Endodermal cell (in vitro differentiated cells): Measurements from ENCODE around the gene DOCK8. TPM values are rescaled to one million over a fixed set of nuclear protein-coding genes. Genes with fewer than 3 reads are reported as not detected.
A peak's percentile ranks its signal among the peaks of the same experiment; 100 is the strongest.

Experiments
- DNase-seq: peaks from one replicate; pipeline ENCODE4 v3.0.0-alpha.2; 2017
- H3K27ac ChIP-seq: 2 replicates; pipeline ENCODE4 v1.5.1; 2013; ENCODE audit warnings: mild to moderate bottlenecking, low read depth, low read length, moderate library complexity
- H3K27me3 ChIP-seq: 2 replicates; pipeline ENCODE4 v1.6.1; 2013; ENCODE audit warnings: mild to moderate bottlenecking, low read length, moderate library complexity; ENCODE audit not compliant: insufficient read depth, control insufficient read depth, poor library complexity, severe bottlenecking
- H3K36me3 ChIP-seq: 2 replicates; pipeline ENCODE4 v1.7.0; 2013; ENCODE audit warnings: mild to moderate bottlenecking, low read length, moderate library complexity; ENCODE audit not compliant: control insufficient read depth, insufficient read depth
- H3K4me1 ChIP-seq: one replicate; pipeline ENCODE4 v1.7.0; 2013; ENCODE audit warnings: low read length; ENCODE audit not compliant: control insufficient read depth, insufficient read depth
- H3K4me3 ChIP-seq: 2 replicates; pipeline ENCODE4 v1.5.1; 2013; ENCODE audit warnings: mild to moderate bottlenecking, low read length, moderate library complexity
- H3K9ac ChIP-seq: 2 replicates; pipeline ENCODE4 v1.6.1; 2013; ENCODE audit warnings: mild to moderate bottlenecking, low read length, moderate library complexity; ENCODE audit not compliant: poor library complexity, severe bottlenecking; ENCODE audit errors: extremely low read depth
- H3K9me3 ChIP-seq: 2 replicates; pipeline ENCODE4 v1.6.1; 2013; ENCODE audit warnings: mild to moderate bottlenecking, low read length, moderate library complexity; ENCODE audit not compliant: control insufficient read depth
- H3K27ac Mint-ChIP-seq: 2 replicates; pipeline ENCODE4 v1.8.0; 2020; ENCODE audit warnings: mixed read lengths
- H3K27me3 Mint-ChIP-seq: 2 replicates; pipeline ENCODE4 v1.8.0; 2021; ENCODE audit warnings: mild to moderate bottlenecking, mixed read lengths; ENCODE audit not compliant: insufficient read depth
- H3K36me3 Mint-ChIP-seq: 2 replicates; pipeline ENCODE4 v1.8.0; 2020; ENCODE audit warnings: low read depth, mixed read lengths
- H3K4me1 Mint-ChIP-seq: 2 replicates; pipeline ENCODE4 v1.8.0; 2020; ENCODE audit warnings: mixed read lengths
- H3K4me3 Mint-ChIP-seq: 2 replicates; pipeline ENCODE4 v1.8.0; 2020; ENCODE audit warnings: mild to moderate bottlenecking, moderate library complexity, mixed read lengths
- H3K9me3 Mint-ChIP-seq: 2 replicates; pipeline ENCODE4 v1.8.0; 2020; ENCODE audit warnings: mild to moderate bottlenecking, mixed read lengths
- CTCF ChIP-seq: fragments of 200-600 bp; sonication (generic); conservative IDR thresholded peaks from 2 replicates; pipeline ENCODE4 v1.5.0; 2021; ENCODE audit warnings: antibody characterized with exemption, mild to moderate bottlenecking
- WGBS, 2 experiments: methylation state at CpG; one replicate each; pipeline versions ENCODE4 v1.1.5 to v1.1.7; 2013; ENCODE audit warnings: missing lambda C conversion rate in 2 of 2, mixed read lengths in 1 of 2; ENCODE audit not compliant: insufficient coverage in 1 of 2, insufficient read length in 1 of 2; 5-methylcytosine and 5-hydroxymethylcytosine counted together
- total RNA-seq, 2 donors: library from RNA; stranded (reverse); fragmentation: NEBNext Ultra II Directional in 1 of 2; extraction: Animal tissue kit (Norgen Biotek cat#: 25700) in 1 of 2; gene quantifications; 2 replicates in 1 of 2; 3 replicates in 1 of 2; pipeline ENCODE4 v1.2.1, GENCODE V29; 2021

DOCK8 gene
- total RNA-seq, 2 donors from 2014 or later, result 26.9 to 28.1 TPM

- DNase-seq, result no peak
- Histone ChIP-seq H3K27ac (no peak overlapping the region), H3K4me3 (no peak overlapping the region), H3K27me3 (no peaks in the 10 kb centered on the region), H3K9ac (no peak overlapping the region), H3K36me3 (peaks cover 7% of the 10 kb centered on the region), H3K4me1 (peaks cover 3% of the 10 kb centered on the region), H3K9me3 (no peaks in the 10 kb centered on the region)
- no peak for TF ChIP-seq CTCF
- Mint-ChIP-seq H3K9me3 (no peaks in the 10 kb centered on the region), H3K27me3 (no peaks in the 10 kb centered on the region), H3K27ac (no peak overlapping the region), H3K4me3 (no peak overlapping the region), H3K4me1 (peaks cover 24% of the 10 kb centered on the region), H3K36me3 (peaks cover 10% of the 10 kb centered on the region)
- 65% methylated on average over 3 of the region's 3 CpGs; no CpG with 5 or more reads in 1 of the 2 experiments for WGBS, 2 experiments
These were observed 113.8 kb downstream of the DOCK8 start for GRCh38 chr9:328453-328852.

- peak overlapping the region; percentile 13 for H3K4me3 ChIP-seq
- WGBS, 2 experiments, result 38% methylated on average over 3 of the region's 3 CpGs; no CpG with 5 or more reads in 1 of the 2 experiments
- Mint-ChIP-seq H3K36me3 (peaks cover 26% of the 10 kb centered on the region), H3K4me1 (peaks cover 23% of the 10 kb centered on the region), H3K27me3 (no peaks in the 10 kb centered on the region), H3K27ac (no peak overlapping the region), H3K9me3 (no peaks in the 10 kb centered on the region), H3K4me3 (no peak overlapping the region)
- peak; percentile 75 for DNase-seq
- H3K4me1 ChIP-seq, result peaks cover 3% of the 10 kb centered on the region
- H3K9ac ChIP-seq, result no peak overlapping the region
- H3K36me3 ChIP-seq, result peaks cover 13% of the 10 kb centered on the region
- no peak overlapping the region for H3K27ac ChIP-seq
- no peaks in the 10 kb centered on the region for H3K9me3 ChIP-seq
- no peaks in the 10 kb centered on the region for H3K27me3 ChIP-seq
- no peak for TF ChIP-seq CTCF
These were observed 116.5 kb downstream of the DOCK8 start for GRCh38 chr9:331197-331596.

GRCh38 chr9:335373-335772 is 120.7 kb downstream of the DOCK8 start:
- H3K4me1 ChIP-seq, result peaks cover 3% of the 10 kb centered on the region
- no peak for TF ChIP-seq CTCF
- H3K27ac ChIP-seq, result no peak overlapping the region
- no peak overlapping the region for H3K4me3 ChIP-seq
- no peaks in the 10 kb centered on the region for H3K9me3 ChIP-seq
- DNase-seq, result no peak
- Mint-ChIP-seq H3K4me1 (peaks cover 21% of the 10 kb centered on the region), H3K36me3 (peaks cover 48% of the 10 kb centered on the region), H3K27ac (no peak overlapping the region), H3K9me3 (no peaks in the 10 kb centered on the region), H3K4me3 (no peak overlapping the region), H3K27me3 (peaks cover 3% of the 10 kb centered on the region)
- 95 to 100% methylated on average over 1 to 2 of the region's 2 CpGs for WGBS, 2 experiments
- no peak overlapping the region for H3K9ac ChIP-seq
- peaks cover 28% of the 10 kb centered on the region for H3K36me3 ChIP-seq
- H3K27me3 ChIP-seq, result no peaks in the 10 kb centered on the region
